ENCODE results near the gene RELA.

The RELA gene

GRCh38 chr11:65611028-65611757, 51.5 kb downstream of the RELA start:
- no peak for DNase-seq

DNA sequence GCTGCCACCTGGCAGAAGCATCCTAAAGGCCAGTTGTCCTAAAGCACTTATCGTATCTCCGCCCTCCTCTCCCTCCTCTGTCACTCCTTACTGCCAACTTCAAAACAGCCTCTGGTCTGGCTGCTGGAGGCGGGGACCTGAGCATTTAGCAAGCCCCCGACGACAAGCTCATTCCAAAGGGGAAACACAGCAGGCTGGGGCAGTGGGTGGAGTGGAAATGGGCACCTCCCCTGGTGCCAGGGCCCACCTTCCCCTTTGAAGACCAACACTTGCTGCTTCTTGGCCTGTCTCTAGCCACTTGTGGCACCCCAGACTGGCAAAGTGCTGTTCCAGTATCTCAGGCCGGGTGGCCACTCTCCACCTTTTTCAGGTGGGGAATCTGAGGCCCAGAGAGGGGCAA, 52.3 kb downstream of the RELA start:
- DNase-seq = no peak

DNA sequence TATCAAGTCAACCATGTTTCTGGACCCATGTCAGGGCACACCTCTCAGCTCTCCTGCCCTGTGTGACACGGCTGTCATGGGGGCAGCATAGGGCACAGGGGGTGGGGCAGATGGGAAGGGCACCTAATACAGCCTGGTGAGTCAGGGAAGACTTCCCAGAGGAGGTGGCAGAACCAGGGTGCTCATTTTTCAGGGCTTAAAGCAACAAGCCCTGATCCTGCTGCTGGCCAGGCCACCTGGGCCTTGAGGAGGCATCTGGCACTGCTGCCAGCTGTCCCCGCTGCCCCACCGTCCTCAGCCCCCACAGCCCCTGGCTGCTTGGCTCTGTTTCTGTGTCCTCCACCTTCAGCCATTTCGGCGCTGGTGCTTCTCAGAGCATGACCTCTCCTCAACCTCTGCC, 53.1 kb downstream of the RELA start:
- no peak for DNase-seq

DNA sequence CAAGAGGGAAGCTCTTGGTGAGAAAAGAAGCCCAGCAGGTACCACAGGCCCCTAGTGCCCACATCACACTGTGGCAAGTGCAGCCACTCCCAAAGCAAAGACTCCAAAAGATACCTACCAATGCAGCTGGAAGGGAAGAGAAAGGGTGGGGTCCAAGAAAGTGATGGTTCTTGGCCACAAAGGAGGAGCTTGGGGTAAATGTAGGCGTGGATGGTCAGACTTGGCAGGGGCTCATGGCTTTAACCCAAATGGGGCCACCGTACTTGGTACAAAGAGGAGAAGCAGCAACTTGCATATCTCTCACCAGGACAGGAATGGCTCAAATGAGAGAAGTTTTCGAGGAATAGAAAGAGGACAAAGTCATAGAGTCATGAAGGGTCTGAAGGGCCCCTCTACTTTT, 53.5 kb downstream of the RELA start:
- no peak for DNase-seq

DNA sequence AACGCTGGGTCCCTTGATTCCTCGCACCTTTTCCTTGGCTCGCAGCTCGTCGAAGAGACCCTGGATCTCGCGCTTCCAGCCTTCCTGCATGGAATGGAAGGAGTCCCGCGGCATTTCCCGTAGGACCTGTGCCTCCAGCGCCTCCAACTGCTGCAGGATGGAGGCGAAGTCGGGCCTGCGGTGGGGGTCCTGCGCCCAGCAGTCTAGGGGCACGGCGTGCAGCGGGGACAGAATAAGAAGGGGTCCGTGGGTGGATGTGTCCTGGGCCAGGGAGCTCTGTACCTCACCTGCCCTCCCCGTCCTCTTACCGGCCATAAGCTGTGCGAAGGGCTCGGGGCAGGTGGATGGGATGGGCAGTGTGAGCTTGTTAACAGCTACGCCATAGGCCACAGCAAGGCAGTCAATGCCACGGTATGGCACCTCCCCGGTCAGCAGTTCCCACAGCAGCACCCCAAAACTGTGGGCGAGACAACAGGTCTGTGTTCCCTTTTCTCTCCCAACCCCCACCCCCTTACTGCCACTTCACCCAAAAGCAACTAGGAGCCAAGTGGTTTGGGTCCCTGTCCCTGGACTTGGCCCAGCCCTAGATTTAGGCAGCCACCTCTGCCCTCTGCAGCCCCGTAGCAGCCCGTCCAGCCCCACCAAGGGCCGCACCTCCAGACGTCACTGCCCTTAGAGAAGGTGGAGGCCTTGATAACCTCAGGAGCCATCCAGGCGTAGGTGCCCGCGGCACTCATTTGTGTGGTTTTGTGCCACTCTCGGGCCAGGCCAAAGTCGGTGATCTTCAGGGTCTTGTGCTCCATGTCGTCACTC, 54.9 kb downstream of the RELA start:
- no peak for DNase-seq

DNA sequence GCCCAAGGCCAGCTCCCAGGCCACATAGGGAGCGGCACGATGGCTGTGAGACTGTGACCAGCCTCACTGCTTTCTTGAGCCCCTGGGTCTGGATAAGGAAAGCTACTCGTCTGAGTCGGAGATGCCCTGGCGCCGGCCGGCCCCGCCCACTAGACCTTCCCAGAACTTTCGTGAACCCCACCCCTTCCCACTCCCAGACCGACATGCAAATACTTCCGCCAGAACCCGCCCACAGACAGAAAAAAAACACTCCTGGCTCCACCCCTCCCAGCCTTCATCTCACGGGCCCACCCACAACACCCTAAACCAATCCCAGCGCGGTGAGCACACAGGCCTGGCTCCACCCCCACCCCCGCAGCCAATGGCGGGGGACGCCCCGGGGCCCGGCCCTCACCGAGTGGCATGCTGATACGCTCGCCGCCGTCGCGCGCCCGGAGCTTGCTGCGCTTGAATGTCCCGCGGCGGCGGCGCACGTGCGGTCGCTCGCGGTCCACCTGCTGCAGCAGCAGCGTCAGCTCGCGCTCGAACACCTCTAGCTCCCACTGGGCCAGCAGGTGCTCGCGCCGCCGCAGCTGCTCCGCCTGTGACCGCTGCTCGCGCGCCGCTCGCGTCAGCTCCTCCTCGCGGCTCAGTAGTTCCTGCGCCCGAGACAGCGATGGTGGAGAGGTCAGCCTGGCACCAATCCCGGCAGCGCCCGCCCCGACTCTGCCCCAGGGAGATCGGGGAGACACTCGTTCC, 55.7 kb downstream of the RELA start:
- DNase-seq = no peak

DNA sequence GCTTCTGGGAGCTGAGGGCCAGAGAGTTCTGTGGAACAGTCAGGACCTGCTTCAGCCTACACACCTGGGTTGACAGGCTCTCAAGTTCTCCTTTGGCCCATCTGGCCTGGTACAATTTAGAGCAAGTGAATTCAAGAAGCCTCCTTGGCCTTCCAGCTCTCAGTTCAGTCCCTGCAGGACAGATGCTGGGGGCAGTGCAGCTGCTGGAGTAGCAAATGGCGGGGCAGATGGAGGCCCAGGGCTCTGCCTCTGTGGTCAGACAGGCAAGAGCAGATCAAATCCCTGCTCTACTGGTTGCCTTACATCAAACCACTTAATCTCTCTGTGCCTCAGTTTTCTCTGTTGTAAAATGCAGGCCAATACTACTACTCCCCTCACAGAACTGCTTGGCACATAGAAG, 58.5 kb downstream of the RELA start:
- DNase-seq = no peak
